Esophagus muscularis mucosa (tissue), 3 donors: Measurements from ENCODE around the gene EXOC1.

Experiments
- CTCF ChIP-seq, 3 experiments: fragments of 200-600 bp in 2 of 3; fragments of 450-650 bp in 1 of 3; sonication (generic) in 2 of 3; IDR thresholded peaks; one replicate each; pipeline ENCODE4 v1.5.1; 2017 to 2019; ENCODE audit warnings: antibody characterized with exemption in 3 of 3, mild to moderate bottlenecking in 2 of 3, moderate library complexity in 1 of 3
- POLR2AphosphoS5 ChIP-seq, 2 donors: sonication (generic); formaldehyde crosslinking; IDR thresholded peaks; one replicate each; pipeline ENCODE4 v1.6.1; 2017; ENCODE audit warnings: antibody characterized with exemption in 2 of 2

GRCh38 chr4:55859711-55860110, 6.3 kb downstream of the EXOC1 start:
- no peak for TF ChIP-seq CTCF (IDR thresholded peaks at IDR 0.05)
- TF ChIP-seq POLR2AphosphoS5 (IDR thresholded peaks at IDR 0.05) = no peak
